HEK293T (cell line): ENCODE results near the gene DNAI2.

ENCODE experiments used
- CTCF ChIA-PET: fragments of 350-600 bp; formaldehyde crosslinking; extraction: SDS; loops from one replicate; lab custom pipeline; 2021; ENCODE audit warnings: antibody characterized with exemption, inconsistent platforms; lab: Yijun Ruan, JAX
- POLR2A ChIA-PET: fragments of 350-600 bp; formaldehyde crosslinking; extraction: SDS; loops from one replicate; lab custom pipeline; 2020; ENCODE audit warnings: antibody characterized with exemption, inconsistent platforms; lab: Yijun Ruan, JAX
- DNase-seq: peaks from one replicate; pipeline ENCODE4 v3.0.0; 2012; ENCODE audit warnings: mixed read lengths; ENCODE audit errors: extremely low spot score
- ARNT ChIP-seq: fragments of 450-650 bp; IDR thresholded peaks from 2 replicates; pipeline ENCODE4 v1.6.1; 2017; ENCODE audit warnings: mild to moderate bottlenecking
- BHLHE40 ChIP-seq: fragments of 450-650 bp; IDR thresholded peaks from 2 replicates; pipeline ENCODE4 v1.6.1; 2016; ENCODE audit warnings: mild to moderate bottlenecking, moderate library complexity, borderline replicate concordance
- CTBP1 ChIP-seq: fragments of 450-650 bp; IDR thresholded peaks from 2 replicates; pipeline ENCODE4 v1.6.1; 2016; ENCODE audit warnings: borderline replicate concordance
- ELF4 ChIP-seq: fragments of 450-650 bp; IDR thresholded peaks from 2 replicates; pipeline ENCODE4 v1.6.1; 2017; ENCODE audit warnings: antibody characterized with exemption
- FOXA1 ChIP-seq: fragments of 450-650 bp; IDR thresholded peaks from 2 replicates; pipeline ENCODE4 v1.6.1; 2016; ENCODE audit warnings: mild to moderate bottlenecking
- FOXK2 ChIP-seq: fragments of 450-650 bp; IDR thresholded peaks from 2 replicates; pipeline ENCODE4 v1.6.1; 2016; ENCODE audit warnings: mild to moderate bottlenecking
- FOXM1 ChIP-seq: fragments of 450-650 bp; IDR thresholded peaks from 2 replicates; pipeline ENCODE4 v1.6.1; 2017; ENCODE audit warnings: mild to moderate bottlenecking, borderline replicate concordance
- HDGF ChIP-seq: fragments of 450-650 bp; IDR thresholded peaks from 2 replicates; pipeline ENCODE4 v1.6.1; 2017; ENCODE audit warnings: antibody characterized with exemption, borderline replicate concordance
- L3MBTL2 ChIP-seq: fragments of 450-650 bp; conservative IDR thresholded peaks from 2 replicates; pipeline ENCODE4 v1.6.1; 2016; ENCODE audit warnings: mild to moderate bottlenecking
- LEF1 ChIP-seq: fragments of 450-650 bp; IDR thresholded peaks from 2 replicates; pipeline ENCODE4 v1.6.1; 2017; ENCODE audit warnings: mild to moderate bottlenecking, borderline replicate concordance
- NFRKB ChIP-seq: fragments of 450-650 bp; IDR thresholded peaks from 2 replicates; pipeline ENCODE4 v1.6.1; 2016; ENCODE audit warnings: mild to moderate bottlenecking, moderate library complexity
- SP1 ChIP-seq: fragments of 450-650 bp; IDR thresholded peaks from 2 replicates; pipeline ENCODE4 v1.6.1; 2017
- SUZ12 ChIP-seq: fragments of 450-650 bp; IDR thresholded peaks from 2 replicates; pipeline ENCODE4 v1.6.1; 2016; ENCODE audit warnings: mild to moderate bottlenecking
- TARDBP ChIP-seq: fragments of 450-650 bp; IDR thresholded peaks from 2 replicates; pipeline ENCODE4 v1.6.1; 2016
- ZNF384 ChIP-seq: fragments of 450-650 bp; IDR thresholded peaks from 2 replicates; pipeline ENCODE4 v1.6.1; 2016
- TF ChIP-seq, protein P1 (sequence below): fragments of 450-650 bp; IDR thresholded peaks from 2 replicates; pipeline ENCODE4 v1.6.1; 2016

Gene DNAI2

DNA sequence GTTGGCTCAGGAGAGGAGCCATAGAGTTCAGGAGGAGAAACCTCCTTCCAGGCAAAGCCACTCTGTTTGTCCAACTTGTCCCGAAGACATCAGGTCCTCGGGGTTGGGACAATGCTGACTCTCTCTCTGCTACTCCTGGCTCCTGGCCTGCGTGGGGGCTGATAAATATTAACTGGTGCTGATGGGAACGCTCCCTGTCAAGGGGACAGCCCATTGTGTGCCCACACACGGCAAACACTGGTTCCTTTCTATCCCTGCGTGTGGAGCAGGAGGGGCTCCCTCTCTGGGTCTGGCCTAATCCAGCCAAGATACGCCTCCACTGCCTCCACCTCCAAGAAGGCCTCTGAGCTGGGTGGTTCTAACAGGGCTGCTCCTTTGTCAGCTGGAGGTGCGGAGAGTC is 56.4 kb downstream of the DNAI2 start:
- no peak for DNase-seq
- no peak for TF ChIP-seq ELF4
- no peak for TF ChIP-seq FOXA1
- TF ChIP-seq NFRKB, result no peak
- no peak for TF ChIP-seq ZNF384
- no peak for TF ChIP-seq FOXM1
- TF ChIP-seq LEF1, result no peak
- TF ChIP-seq SP1, result no peak
- TF ChIP-seq FOXK2, result no peak
- TF ChIP-seq TARDBP, result no peak
- ChIA-PET CTCF (no interaction called here), POLR2A (interaction anchor here (2.2 kb wide), 1 partner anchor 9 kb away, joined by 6 read pairs; no protein-coding TSS in a partner anchor)

DNA sequence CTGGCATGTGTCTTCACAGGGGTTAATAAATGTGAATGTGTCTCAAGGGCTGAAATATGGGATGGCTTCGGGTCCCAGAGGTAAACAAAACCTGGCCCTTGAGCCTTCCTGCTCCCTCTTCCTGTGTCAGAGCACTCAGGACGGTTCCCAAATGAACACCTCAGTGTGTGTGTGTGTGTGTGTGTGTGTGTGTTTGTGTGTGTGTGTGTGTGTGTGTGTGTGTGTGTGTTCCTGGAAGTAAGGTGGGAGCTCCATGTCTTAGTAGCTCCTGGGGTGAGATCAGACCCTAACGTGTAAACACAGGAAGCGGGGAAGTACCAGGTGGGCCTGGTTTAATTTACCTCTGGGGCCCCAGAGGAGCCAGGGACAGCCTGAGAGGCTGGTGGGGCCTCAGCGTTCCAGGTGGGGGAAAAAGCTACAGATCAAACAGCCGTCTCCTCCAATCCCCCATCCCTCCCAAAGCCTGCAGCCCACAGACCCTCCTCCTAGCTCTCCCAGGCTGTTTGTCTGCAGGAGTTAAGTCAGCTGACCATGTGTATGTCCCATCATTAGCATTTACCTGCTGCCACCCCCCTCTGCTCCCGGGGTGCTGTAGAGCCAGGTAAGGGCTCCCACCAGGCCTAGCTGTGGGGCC is 58.1 kb downstream of the DNAI2 start:
- CTCF ChIA-PET, result interaction anchor here (0.7 to 1.0 kb wide), 3 partner anchors 20 to 125 kb away, joined by 3 read pairs; no protein-coding TSS in a partner anchor
- TF ChIP-seq HDGF (no peak), CTBP1 (no peak), NFRKB (no peak), ELF4 (no peak), L3MBTL2 (no peak), ARNT (no peak)
- TF ChIP-seq, protein P1, sequence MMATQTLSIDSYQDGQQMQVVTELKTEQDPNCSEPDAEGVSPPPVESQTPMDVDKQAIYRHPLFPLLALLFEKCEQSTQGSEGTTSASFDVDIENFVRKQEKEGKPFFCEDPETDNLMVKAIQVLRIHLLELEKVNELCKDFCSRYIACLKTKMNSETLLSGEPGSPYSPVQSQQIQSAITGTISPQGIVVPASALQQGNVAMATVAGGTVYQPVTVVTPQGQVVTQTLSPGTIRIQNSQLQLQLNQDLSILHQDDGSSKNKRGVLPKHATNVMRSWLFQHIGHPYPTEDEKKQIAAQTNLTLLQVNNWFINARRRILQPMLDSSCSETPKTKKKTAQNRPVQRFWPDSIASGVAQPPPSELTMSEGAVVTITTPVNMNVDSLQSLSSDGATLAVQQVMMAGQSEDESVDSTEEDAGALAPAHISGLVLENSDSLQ, result no peak

DNA sequence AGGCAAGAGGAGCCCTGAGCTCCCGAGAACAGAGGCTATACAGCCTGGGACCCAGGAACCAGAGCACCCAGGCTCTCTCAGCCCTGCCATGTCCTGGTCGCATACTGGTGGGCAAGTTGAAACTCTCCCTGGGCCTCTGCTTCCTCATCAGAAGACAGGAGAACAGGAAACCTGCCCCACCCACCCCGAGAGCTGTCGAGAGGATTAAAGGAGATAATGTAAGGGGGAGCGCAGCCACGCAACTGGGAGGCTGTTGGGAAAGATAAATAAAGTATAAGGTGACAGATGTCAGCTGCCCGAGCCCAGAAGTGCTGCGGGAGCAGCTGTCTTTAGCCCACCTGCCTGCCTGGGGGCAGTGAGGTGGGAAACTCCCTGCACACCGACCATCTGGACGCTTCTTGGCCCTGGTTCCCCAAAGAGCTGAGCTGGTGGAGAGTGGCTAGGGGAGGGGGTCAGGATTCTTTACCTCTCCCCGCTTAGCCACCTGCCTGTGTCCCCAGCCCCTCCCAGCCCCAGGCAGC is 58.8 kb downstream of the DNAI2 start:
- DNase-seq, result no peak
- ChIA-PET CTCF (interaction anchor here (0.7 to 1.0 kb wide), 3 partner anchors 11 to 125 kb away, joined by 3 read pairs; no protein-coding TSS in a partner anchor), POLR2A (interaction anchor here (2.2 kb wide), 1 partner anchor 11 kb away, joined by 6 read pairs; no protein-coding TSS in a partner anchor)
- TF ChIP-seq ARNT (no peak), FOXM1 (no peak), NFRKB (no peak), CTBP1 (no peak), FOXA1 (no peak), TARDBP (no peak), BHLHE40 (no peak), ELF4 (no peak), FOXK2 (no peak), HDGF (no peak), SP1 (no peak), L3MBTL2 (no peak), LEF1 (no peak), SUZ12 (no peak), ZNF384 (no peak)
- TF ChIP-seq, protein P1, result no peak

More for the DNA sequence above, 58.1 kb downstream of the DNAI2 start:
- POLR2A ChIA-PET, result interaction anchor here (2.2 kb wide), 1 partner anchor 10 kb away, joined by 6 read pairs; no protein-coding TSS in a partner anchor
- no peak for DNase-seq

DNA sequence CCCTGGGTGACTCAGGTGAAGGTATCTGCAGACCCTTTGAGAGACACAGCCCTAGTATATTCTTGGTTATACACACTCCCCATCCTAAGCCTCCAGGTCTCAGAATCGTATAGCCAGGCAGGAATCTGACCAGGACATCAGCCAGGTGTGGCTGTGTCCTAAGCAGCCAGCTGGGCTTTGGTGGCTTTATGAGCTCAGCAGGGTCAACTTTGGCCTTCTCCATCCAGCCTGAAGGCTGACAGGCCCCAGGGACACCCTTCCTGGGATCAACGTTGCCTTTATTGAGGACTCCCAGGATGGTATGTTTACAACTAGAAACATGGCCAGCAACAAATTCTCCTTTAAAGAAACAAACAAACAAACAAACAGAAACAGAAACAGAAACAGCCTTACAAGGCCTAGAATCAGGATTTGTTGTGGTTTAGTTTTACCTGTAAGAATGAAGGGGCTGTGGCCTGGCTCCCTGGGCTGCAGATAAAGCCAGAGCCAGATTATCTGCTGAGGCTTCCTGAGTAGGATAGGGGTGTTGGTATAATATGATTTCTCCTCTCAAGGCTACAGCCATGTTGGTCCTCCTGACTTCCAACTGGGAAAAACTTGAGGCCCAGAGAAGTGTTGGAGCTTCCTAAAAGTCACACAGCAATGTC is 60.5 kb downstream of the DNAI2 start:
- no peak for TF ChIP-seq L3MBTL2
- TF ChIP-seq FOXA1, result no peak
- no peak for TF ChIP-seq HDGF
- no peak for TF ChIP-seq BHLHE40
- TF ChIP-seq, protein P1, result no peak
- TF ChIP-seq SUZ12, result no peak
- no peak for TF ChIP-seq FOXM1
- no peak for TF ChIP-seq TARDBP
- no peak for TF ChIP-seq ZNF384
- TF ChIP-seq ELF4, result no peak
- TF ChIP-seq ARNT, result no peak
- no peak for TF ChIP-seq CTBP1
- TF ChIP-seq LEF1, result no peak
- no peak for TF ChIP-seq SP1
- TF ChIP-seq NFRKB, result no peak
- no peak for TF ChIP-seq FOXK2
- no peak for DNase-seq
- CTCF ChIA-PET, result no interaction called here
- POLR2A ChIA-PET, result no interaction called here

DNA sequence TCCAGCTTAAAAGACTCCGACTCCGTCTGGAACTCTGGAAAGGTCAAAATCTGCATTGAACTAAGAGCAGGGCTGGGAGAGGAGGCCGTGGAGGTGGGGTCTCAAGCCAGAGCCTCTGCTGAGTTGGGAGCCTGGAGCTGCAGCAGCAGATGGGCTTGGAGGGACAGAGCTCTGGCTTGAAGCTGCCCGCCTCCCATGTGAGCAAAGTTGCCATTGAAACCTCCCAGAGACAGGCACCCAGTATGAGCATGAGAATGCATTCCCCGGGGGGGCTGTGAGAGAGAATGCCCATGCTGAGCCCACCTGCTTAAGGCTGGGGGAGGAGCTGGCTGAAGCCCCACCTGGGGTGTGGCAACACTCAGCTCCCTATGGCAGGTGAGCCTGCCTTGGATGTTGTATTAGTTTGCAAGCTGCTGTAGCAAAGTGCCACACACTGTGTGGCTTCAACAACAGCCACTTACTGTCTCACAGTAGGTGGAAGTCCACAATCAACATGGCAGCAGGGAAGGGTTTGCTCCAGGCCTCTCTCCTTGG is 61.6 kb downstream of the DNAI2 start:
- no peak for DNase-seq
- no peak for TF ChIP-seq FOXK2
- no peak for TF ChIP-seq CTBP1
- TF ChIP-seq NFRKB, result no peak
- no peak for TF ChIP-seq FOXA1
- no peak for TF ChIP-seq SP1
- TF ChIP-seq, protein P1, result no peak
- no peak for TF ChIP-seq LEF1
- TF ChIP-seq BHLHE40, result no peak
- TF ChIP-seq SUZ12, result no peak
- no peak for TF ChIP-seq ELF4
- CTCF ChIA-PET, result no interaction called here
- POLR2A ChIA-PET, result no interaction called here
